Stimulated activated CD8-positive, alpha-beta memory T cell treated with anti-CD3 and anti-CD28 coated beads, Interleukin-4, amount 100 ng/mL, for 1 hour (primary cell): ENCODE data around the gene FHAD1.

Source experiments
- DNase-seq, 2 donors: peaks; one replicate each; pipeline ENCODE4 v3.0.0-alpha.2; 2020; ENCODE audit warnings: low read depth in 2 of 2, low spot score in 1 of 2

FHAD1 gene

DNA sequence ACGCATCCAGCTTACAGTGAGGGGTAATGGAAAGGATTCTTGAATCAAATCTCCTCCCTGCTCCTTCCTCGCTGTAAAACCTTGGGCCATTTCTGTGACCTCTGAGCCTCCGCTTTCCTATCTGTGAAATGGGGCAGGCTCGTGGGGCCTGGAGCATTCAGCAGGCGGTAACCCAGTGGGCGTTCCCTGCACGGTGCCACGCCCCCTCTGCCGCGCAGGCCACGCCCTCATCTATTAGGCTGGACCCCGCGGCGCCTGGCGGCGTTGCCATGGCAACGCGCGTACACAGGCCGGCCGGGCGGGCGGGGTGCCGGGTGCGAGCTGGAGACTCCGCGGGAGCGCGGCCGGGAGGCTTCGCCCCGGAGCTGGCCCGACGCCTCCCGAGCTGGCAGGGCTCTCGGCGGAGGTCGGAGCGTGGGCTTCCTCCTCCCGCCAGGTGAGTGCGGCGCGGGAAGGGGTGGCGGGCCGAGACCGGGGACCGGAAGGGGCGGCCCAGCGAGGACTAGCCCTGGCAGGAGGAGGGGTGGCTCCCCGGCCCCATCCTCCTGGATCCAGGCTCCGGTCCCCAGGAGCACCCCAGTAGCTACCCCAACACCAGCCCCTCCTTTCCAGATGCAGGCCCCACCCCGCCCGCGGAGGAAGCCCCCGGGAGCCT lies at the start of gene FHAD1:
TSS of gene FHAD1 (plus strand) at position 264 of the 655 bp plus-strand sequence. CDS start 4,562 bp downstream, outside the sequence.
- DNase-seq: peak in 1 of 2 donors; percentile 15

DNA sequence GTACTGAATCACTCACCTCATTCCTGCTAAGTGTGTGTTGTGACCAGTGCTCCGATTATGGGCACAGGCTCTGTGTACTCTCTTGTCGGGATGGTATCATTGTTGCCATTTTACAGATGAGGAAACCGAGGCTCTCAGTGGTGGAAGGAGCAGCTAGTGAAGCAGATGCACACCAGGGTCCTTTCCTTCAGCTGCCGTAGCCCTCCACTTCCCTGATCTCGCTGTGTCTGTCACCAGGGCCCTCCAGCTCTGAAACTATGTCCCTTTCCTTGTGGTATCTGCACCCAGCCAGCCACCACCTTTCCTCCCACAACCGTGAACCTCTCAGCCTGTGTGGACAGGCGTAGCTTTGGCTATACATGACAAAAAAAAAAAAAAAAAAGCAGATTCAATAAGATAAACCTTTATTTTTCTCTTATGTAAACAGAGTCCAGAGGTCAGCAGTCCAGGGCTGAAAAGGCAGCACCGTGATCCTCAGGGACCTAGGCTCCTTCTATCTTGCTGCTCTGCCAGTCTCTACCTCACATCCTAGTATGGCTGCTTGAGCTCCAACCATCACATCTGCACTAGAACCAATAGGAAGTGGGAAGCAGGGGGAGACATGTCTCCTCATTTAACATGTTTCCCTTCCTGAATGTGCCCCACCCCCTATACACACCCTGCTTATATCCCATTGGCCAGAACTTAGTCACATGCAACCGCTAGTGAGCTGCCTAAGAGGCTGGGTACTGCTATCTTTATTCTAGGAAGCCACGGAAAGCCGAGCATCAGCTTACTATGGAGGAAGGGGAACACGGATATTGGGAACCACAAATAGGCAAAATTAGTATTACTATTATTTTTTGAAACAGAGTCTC lies 49.2 kb upstream of the FHAD1 start:
- DNase-seq: no peak

DNA sequence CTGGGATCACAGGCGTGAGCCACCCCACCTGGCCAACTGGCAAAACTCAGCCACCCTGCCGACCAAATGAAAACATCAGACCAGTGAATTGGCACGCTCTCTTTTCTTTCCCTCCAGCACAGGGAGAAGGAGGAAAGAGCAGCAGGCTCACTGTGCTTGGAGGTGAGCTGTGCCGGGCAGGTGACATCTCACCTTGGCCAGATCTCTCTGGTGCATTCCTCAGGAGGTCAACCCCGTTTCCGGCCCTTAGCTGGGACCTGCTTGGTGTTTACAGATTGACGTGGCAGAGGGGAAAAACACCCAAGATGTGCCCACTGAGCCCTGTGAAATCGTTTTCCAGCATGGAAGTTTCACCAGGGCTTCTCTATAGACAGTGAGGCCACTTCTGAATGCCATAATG lies 48.3 kb upstream of the FHAD1 start:
- DNase-seq: no peak

DNA sequence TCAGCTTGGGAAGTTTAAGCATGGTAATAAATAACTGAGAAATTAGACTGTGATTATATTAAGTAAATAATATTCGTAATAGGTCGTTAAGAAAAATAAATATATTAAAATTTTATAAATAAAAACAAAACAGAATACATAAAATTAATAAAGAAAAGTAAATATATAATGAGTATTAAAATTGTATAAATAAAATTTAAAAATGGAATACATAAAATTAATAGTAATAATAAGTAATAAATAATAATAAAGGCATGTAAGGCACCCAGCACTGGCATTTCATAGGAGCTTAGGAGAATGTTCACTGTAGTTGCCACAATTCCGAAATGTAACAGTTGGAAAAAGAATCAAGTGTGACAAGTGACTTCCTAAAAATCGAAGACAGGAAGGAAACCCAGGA lies 45.8 kb upstream of the FHAD1 start:
- DNase-seq: no peak

DNA sequence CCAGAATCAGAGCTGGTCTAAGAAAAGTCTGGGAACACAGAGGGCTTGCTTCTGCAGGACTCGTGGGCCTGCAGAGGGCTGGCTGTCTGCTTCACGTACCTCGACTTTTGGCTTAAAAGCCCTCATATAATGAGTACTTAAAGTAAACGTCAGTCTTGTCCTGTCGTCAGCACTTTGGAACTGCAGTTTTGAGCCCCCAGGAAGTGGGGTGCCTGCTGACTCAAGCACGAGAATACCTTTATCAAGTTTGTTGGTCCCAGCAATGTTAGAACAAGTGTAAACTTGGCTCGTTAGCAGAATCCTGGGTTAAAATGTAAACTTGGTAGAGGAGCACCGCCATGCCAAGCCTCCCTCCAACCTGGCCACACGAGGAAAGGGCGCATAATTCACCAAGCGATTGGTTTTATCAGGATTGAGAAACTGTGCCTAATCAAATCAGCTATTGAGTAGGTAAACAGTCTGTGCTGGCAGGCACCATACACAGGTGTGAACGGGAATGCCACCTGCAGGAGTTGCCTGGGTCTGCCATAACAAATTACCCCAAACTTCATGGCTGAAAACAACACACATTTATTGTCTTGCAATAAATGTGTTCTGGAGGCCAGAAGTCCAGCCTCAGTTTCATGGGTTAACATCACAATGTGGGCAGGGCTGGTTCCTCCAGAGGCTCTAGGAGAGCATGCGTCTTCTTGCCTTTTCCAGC lies 45.0 kb upstream of the FHAD1 start:
- DNase-seq: no peak

DNA sequence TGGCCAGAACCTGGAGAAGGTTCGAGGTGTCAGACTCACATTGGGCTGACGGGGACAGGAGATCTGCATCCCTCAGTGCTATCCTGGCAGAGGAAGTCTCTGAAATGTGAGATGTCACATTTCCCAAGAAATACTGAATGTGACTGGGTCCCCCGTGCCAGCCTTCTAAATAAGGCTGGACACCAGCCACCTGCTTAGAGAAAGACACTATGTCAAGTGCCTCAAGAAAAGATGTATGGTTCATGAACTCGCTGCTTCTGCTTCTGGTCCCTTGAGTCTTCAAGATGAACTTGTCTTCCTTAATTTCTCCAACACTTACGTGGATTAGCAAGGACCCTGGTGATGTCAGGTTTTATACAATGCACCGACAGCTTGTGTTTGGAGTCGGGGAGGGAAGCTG lies 42.1 kb upstream of the FHAD1 start:
- DNase-seq: no peak

DNA sequence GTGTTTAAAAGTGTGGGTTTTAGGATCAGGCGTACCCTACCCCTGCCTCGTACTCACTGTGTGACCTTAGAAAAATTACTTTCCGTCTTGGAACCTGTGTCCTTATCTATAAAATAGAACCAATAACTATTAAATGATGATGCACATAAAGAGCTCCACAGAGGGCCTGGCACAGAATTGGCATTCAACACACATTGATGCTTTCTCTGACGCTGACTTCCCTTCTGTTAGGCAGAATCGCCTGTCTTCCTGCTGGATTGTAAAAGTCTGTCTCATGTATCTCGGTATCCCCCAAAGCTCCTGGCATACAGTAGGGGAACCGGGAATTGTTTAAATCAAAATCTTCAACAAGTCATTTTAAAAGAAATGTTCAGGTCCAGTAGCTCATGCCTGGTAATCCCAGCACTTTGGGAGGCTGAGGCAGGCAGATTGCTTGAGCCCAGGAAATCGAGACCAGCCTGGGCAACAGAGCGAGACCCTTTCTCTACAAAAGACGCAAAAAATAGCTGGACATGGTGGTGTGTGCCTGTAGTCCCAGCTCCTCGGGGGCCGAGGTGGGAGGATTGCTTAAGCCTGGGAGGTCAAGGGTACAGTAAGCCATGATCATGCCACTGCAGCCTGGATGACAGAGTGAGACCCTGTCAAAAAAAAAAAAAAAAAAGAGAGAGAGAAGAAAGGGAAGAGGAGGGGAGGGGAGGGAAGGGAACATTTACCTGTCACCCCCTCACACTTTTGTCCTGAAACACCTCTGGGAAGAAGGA lies 41.3 kb upstream of the FHAD1 start:
- DNase-seq: no peak

DNA sequence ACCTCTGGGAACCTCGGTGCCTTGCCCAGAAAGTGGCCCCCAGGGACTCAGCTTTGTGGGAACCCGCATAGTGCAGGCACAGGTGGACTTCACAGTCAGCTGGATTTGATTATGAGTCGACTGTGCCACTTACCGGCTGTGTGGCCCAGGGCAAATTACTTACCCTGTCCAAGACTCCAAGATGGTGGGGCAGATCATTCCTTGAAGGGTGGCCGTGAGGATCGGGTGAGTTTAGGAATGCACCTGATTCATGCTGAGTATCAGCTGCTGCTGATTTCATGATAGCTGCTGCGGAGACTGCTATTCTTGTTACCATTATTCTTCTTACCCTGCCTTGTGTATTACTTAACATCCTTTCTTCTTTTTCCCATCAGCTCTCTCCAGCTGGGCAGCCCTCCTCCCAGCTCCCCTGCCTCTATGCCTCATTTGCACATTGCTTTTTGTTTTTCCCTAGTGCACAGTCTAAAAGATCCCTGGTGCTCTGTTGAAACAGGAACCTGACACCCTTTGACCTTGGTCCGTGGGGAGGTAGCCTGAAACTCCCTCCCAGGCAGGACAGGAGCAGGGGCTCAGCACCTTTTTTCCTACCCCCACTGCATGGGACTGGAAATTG lies 40.5 kb upstream of the FHAD1 start:
- no peak for DNase-seq

DNA sequence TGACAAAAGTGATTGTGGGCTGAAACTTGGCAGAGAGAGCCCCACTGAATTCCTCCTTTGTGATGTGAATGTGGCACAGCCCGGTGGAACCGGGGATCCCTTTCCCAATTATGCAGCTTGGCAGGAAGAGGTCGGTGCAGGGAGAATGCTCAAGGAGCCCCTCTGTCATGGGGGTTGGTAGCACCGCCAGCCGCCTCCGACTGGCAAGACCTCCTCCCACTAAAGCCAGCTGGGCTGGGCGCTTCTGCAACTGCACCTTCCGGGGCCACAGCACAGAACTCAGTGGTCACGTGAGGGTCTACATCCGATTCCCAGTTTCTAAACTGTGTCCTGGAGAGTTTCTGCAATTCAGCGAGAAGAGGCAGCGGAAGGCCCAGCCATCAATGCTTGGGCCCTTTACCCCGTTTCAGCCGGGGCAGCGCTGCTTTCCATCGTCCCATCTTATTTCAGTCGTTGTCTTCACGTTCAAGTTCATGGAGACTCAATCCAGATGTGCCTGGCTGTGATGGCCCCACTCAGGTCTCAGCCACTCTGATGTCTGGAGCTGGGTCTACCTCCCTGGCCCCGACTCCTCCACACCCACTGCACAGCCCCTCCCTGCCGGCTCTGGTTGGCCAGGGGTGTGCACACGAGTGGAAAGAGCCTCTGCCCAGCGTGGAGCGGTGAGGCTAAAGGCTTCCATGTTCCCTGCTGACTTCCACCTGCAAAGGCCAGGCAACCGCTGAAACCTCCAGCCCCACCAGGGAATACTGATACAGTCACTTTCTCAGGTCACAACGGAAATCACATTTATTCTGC lies 39.8 kb upstream of the FHAD1 start:
- DNase-seq: no peak

DNA sequence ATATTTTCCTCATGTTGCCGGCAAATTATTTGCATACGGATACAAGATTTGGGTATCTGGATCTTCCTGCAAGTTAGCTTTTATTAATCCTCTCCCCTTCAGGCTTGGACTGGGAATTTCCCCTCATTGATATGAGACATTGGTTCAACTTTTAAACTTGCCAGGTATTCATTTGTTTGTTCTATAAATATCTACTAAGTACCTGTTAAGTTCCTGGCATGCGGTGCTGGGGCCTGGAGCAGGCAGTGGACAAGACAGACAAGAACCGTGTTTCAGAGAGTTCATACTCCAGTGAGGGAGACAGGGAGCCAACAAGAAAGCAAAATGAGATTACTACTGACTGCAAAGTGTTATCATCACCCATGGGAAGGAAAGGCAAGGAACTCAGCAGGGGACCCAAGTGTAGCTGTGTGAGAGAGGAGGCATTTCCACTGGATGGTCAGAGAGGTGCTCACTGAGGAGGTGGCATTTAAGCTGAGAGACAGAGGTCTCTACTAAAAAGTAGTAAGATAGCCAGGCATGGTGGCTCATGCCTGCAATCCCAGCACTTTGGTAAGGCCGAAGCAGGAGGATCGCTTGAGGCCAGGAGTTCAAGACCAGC lies 39.1 kb upstream of the FHAD1 start:
- no peak for DNase-seq

DNA sequence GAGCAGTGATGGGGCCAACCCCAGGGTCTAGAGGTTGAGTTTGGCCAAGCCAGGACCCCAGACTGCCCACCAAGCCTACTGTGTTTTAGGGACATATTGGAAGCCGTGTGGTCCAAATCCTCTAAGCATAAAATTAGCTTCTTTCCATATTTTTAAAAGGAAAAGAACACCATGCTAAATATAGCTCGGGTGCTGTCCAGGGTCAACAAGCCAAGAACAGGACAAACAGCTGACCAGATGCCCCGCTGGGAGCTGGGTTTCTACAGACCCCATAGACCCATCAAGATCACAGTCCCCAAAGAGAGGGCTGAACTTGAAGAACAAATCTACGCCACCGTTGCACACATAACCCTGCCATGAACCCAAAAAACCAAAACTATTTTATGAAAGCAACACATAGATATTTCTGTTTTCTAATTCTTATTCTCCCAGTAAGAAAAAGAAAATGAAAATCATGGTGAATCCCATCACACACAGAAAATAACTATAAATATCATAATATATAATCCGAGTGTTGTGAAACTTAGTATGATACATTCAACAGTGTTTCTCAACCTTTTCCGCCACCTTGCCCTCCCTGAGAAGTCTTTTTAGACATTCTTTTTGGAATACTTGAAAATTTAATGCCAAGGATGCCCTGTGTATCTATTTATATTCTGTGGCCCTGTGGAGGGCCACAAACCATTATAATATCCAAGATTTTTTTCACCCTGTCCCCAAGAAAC lies 36.2 kb upstream of the FHAD1 start:
- no peak for DNase-seq

DNA sequence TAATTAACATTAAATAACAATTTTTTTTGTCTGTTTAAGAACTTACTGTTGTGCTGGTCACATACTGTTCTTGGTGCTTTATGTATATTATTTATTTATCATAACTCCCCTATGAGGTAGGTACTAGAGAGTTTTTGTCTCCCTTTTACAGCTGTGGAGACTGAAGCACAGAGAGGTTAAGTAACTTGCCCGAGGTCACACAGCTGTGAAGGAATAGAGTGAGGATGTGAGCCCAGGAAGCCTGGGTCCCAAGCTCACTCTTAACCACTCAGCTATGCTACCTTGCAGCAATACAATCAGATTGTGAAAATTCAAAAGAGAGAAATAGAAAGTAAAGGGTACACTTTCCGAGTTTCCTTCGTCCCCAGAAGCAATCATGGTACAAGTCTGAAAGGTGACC lies 35.6 kb upstream of the FHAD1 start:
- no peak for DNase-seq

DNA sequence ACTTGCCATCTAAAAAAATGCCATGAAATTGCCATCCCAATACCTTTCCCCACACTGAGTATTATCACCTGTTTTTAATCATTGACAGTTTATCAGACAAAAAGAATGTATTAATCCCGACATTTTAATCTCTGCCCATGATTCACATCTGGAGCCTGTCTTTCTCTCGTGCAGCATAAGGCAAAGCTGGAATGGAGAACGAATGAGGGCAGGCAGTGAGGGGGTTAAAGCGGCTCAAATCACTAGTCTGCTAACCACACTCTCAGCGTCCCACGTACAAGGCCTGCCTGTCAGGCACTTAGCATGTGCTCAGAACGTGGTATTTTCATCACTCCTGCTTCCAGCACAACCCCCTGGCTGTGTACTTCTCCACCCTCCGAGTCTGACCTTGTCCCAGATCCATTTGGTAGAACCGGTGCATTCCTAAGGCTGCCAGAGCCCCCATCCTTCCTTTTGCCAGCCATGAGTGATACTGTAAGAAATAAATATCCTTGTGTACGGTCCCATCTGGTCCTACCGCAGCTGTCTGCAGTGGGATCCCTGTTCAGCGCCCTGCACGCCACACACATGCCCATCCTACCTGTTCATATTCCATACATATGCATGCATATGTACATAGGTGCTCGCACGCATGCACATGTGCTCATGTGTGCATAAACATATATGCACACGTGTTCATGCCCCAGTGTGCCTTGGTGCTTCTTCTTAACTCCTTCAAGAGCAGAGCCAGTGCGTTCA lies 34.6 kb upstream of the FHAD1 start:
- no peak for DNase-seq

DNA sequence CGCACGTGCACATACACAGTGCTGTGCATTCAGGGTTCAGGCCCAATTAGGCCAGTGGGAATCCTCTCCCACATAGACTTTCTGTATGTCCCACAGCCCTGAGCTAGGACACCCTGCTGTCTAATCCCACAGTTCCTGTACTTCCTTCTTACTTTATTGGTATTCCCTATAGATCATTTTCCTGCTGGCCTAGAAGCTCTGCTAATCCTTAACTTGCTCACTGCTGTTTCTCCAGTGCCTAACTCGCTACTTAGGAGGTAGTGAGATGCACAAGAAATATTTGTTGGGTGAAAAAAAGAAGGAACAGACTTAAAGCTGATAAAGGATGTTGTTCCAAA lies 34.1 kb upstream of the FHAD1 start:
- no peak for DNase-seq

DNA sequence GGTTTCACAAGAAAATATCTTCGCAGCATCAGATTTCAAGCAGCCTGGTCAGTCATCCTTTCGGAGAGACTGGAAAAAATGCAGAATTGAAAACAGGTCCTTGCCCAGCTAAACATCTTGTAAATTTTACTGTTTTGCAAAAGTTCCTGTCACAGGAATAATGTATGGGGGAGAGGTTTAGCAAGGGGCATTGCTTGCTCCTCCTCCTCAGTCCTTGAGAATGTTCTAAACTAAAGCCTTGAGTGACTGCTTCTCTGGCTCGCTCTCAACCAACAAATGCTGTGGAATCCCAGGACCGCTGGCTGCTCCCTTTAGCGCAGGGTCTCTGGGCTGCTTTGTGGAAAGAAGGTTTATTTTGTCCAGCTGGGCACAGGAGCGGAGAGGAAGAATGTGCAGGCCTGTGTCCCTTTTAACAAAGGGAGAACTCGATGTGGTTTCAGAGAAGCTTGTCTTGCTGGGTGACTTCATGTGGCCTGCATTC lies 33.6 kb upstream of the FHAD1 start:
- DNase-seq: no peak

DNA sequence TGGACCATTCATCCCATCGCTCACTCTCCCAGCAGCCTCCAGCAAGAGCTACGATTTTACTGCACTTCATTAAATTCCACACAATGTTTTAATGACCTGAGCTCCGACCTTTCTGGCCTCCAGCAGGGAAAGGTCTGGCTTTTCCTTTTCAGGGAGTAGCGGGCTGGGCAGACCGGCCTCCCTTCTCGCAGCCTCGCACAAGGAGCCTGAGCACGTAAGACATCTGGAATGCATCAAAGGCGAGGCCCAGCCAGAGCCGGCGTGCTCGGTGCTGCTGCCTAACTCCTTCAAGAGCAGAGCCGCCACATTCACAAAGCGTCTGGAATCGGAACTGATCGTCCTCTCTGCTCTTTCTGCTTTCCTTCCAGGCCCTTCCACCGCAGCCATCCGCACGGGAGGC lies 32.5 kb upstream of the FHAD1 start:
- no peak for DNase-seq

DNA sequence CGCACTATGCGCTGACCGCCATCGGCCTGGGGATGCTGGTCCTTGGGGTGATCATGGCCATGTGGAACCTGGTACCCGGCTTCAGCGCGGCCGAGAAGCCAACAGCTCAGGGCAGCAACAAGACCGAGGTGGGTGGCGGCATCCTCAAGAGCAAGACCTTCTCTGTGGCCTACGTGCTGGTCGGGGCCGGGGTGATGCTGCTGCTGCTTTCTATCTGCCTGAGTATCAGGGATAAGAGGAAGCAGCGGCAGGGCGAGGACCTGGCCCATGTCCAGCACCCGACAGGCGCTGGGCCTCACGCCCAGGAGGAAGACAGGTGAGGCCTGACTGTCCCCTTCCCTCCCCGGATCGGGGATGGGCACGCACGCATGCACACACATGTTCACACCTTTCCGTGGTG lies 31.9 kb upstream of the FHAD1 start:
- DNase-seq: no peak

DNA sequence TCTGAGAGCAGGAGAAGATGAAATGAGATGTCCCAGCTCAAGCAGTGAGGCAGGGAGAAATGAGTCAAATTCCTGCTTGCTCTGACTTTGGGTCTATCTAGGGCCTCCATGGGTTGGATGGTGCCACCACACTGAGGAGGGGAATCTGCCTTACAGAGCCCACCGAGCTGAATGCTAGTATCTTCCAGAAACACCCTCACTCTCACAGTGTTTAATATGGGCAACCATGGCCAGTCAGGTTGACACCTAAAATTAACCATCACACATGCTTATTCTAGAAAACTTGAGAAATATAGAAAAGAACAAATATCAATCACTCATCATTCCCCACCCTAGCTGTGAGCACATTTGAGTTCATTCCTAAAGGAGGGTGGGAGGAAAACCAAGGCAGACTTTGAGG lies 29.4 kb upstream of the FHAD1 start:
- DNase-seq: no peak
